NCI-H1105 treated with DMSO at 0.1 percent for 48 hours (cell line): ENCODE measurements around the gene ADI1.
A peak's percentile ranks its signal among the peaks of the same experiment; 100 is the strongest.
"Not testable (repeated sequence)": the region's sequence is repeated elsewhere in the genome, so short reads cannot be mapped to it uniquely, and the experiment has no call there.

ENCODE experiments used
- DNase-seq: peaks from one replicate; lab custom pipeline; 2025; lab: John Stamatoyannopoulos, UW

Gene ADI1

DNA sequence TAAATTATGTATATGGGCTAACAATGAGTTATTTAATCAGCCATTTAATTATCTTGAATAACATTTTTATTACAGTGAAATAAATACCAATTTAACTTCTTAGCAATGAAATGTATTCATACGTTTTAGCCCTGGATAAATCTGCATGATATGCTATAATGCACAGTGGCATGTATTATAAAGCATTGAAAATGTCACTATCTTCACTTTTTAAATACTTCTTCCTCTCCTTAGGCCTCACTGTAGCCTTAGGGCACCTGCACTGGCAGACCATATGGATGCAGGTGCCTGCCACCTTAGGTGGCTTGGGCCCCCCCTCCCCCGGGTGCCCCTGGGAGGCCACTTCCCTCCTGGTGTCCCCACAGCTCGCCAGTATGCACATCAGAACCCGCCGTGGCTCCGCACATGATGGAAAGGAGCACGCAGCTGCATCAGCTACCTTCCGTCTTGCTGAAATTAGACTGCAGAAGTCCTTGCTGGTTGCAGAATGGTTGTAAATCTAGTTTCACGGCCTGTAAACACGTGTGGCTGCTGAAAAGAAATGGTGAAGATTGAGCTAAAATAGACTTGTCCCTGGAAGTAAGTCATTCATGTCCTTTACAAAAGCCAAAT lies 56.7 kb downstream of the ADI1 start:
- DNase-seq, result no peak

DNA sequence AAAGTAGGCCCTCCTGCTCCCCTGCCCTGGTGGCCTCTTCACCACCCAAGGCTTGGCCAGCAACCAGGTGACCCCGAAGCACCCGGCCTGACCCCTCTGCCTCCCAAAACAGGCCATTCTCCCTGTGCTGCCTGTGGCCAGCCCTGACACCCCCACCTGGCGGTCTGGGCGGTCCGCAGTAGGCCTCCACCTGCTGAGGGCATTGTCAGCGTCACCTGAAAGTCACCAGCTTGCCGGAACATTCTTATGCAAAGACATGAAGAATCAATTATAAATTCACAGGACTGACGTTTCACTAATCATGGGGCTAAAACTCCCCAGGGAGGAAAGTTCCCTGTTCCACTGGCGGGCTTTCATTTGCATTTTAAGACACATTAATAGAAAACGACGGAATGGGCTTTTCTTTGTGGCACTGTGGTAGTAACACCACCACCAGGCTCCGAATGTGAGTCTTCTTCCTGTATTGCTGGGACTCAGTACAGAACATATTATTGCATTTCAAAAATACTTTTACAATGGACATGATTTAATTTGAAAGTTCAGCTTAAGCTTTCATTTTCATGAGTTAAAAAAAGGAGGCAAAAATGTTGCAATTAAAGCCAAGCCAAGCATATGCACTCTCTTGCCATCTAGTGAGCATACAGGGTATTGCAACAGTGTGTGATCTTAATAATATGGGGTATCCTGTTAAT lies 57.4 kb downstream of the ADI1 start:
- peak; percentile 26 for DNase-seq

DNA sequence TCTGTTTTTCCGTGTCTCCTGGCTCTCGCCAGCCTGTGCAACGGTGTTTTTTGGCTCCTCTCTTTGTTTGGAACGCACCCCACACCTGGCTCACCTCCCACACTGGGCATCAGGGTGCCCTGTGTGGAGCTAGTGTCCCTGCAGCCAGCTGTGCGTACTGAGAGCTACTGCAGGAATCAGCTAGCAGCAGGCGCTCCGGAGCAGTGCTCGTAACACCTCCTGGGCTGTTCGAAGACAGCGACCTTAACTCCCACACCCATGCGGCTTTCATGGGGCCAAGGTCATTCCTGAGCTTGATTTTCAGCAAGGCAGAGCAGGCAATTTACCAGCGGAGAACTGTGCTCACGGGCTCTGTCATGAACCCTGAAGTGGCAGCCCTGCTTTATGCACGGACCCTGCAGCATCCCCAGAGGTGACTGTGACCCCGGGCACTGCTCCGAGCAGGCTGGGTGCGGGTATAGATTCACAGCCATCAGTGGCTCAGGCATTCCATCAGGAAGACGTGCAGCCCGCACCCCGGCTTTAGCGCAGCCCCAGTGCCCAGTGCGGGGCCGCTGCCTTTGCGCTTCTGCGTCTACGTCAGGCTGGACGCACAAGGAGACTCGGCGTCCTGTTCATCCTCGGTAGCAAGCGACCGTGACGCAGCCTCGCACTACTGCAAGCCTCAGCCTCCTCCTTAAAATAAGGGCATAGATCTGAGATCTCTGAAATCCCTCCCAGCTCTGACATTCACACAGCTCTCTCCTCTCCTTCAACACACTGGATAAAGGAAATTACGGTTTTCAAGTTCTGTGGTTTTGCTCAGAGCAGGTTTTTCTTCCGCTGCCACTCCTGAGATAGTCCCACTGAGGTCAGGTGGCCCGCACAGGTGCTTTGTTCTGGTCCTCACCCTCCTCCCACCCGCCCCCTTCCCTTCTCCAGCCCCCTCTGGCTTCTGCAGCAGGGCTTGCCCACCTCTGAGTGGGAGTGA lies 58.2 kb downstream of the ADI1 start:
- DNase-seq, result no peak

- DNase-seq, result no peak
Measured at GRCh38 chr2:3460156-3460555, 59.2 kb downstream of the ADI1 start.

GRCh38 chr2:3459185-3460015 lies 59.9 kb downstream of the ADI1 start:
- DNase-seq, result no peak

DNA sequence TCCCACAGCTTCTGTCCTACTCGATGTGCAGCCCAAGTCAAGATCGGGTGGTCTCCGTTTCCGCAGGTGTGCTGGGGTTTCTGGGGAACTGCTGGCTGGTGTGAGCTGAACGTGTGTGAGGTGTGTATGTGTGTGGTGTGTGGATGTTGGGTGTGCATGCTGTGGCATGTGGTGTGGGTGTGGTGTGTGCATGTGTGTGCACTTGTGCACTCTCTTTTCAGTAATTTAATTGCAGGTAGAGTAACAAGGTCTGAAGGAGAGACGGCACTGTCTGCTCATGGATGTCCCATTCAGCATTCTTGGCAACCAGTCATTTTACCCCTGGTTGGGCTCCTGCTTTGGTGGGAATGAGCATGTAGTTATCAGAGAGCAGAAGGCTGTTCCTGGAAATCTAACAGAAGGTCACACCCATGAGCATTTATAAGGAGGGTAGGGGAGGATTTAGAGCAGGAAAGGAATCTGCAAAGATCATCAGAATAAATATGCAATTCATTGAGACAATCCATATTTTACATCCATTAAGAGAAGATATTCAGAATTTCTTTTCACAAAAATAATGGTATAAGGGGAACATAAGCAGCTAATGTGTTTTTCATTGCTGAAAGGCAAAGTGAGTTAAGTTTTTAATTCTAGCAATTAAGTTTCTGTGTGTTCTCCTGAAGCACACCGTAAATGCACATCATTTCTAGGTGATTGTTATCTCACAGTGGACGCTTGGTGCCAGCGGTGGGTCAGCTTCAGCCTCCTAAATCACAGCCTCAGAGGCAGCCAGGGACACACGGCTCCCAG lies 60.7 kb downstream of the ADI1 start:
- DNase-seq, result no peak

GRCh38 chr2:3457524-3458395 lies 61.6 kb downstream of the ADI1 start:
- no peak for DNase-seq

DNA sequence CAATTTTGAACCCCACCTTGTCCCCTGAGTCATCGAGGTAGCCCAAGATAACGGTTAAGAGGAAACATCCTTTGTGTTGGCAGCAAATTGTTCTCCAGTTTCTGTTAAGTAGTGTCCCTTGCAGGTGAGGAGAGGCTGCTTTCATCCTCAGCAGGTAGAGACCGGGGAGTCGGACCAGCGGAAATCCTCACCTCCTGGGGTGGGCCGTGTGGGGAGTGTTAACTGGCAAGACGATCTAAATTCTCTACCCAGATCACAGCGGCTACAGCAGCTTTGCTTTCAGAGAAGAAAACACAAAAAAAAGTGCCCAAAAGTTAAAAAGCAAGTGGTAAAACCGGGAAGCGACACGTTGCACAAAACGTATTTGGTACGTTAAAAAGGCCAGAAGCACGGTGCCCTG lies 63.2 kb downstream of the ADI1 start:
- DNase-seq, result no peak

DNA sequence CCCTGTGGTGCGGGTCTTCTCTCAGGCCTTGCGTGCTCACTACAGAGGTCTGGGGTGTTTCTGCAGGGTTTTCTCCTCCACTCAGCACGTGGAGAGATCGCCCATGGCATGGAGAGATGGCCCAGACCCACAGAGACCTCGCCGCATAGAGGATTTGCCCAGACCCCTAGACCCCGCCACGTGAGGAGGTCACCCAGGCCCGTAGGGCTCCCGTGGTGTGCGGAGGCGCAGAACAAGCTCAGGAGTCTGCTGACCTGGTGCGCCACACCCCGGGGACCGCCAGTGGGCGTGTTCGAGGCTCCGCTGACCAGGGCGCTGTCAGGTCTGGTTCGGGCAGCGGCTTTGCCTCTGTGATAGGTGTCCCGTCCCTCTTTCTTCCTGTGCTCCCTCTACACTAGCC lies 64.5 kb downstream of the ADI1 start:
- no peak for DNase-seq

GRCh38 chr2:3454005-3454404 lies 65.3 kb downstream of the ADI1 start:
- DNase-seq, result not testable (repeated sequence)

DNA sequence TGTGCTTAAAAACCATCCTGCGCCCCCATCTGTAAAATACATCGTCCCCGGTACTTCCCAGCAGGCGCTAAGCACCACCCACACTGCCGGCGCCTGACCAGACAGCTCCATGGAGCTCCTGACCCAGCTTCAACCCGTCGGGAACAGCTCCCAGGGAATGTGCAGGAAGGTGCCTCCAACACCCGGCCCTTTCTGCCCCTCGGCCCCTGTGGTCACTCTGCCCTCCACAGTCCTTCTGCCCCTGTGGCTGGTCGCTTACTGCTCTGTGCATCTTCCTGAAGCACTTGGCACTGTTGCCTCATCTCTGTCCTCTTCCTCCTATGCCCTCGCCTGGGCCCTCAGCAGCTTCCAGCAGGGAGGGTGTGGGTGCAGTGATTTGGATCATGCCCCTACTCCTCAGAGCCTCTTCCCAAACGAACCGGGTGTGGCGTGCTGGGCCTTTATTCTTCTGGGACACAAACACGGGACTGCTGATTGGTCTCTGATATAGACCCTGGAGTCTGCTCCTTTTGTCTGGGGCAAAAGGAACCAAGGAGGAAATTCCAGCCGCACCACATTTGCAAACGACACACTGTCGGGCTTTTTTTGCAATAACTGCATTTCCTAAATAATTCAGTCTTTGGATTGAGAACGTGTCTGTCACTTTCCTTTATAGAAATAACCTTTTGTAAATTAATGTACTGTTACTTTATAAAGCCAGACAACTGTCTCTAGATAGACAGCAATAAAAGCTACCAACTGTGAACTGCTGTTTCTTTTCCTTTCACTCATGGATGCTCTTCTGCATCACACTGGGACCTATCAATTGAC lies 65.9 kb downstream of the ADI1 start:
- no peak for DNase-seq

GRCh38 chr2:3451926-3452671 lies 67.2 kb downstream of the ADI1 start:
- no peak for DNase-seq

GRCh38 chr2:3451169-3451568 lies 68.2 kb downstream of the ADI1 start:
- DNase-seq, result no peak

GRCh38 chr2:3450385-3451010 lies 68.8 kb downstream of the ADI1 start:
- peak; percentile 89 for DNase-seq

- DNase-seq, result no peak
Measured at GRCh38 chr2:3449936-3450335, 69.4 kb downstream of the ADI1 start.

- DNase-seq, result no peak
Measured at GRCh38 chr2:3449086-3449485, 70.2 kb downstream of the ADI1 start.

DNA sequence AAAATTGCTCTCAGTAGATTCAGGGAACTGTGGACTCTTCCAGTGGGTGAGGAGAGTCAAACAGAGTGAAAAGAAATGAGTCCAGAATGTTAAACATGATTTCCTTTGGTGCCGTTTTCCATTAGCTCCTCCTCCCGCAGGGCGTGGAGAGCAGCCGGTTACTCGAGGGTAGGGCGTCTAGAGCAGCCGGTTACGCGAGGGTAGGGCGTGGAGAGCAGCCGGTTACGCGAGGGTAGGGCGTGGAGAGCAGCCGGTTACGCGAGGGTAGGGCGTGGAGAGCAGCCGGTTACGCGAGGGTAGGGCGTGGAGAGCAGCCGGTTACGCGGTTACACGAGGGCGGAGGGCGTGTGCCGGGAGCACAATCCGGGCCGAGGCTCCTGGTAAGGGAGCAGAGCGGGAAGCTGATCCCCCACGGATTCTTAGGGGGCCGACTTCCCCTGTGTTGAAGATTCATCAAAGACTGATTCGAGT lies 70.9 kb downstream of the ADI1 start:
- DNase-seq, result not testable (repeated sequence)

DNA sequence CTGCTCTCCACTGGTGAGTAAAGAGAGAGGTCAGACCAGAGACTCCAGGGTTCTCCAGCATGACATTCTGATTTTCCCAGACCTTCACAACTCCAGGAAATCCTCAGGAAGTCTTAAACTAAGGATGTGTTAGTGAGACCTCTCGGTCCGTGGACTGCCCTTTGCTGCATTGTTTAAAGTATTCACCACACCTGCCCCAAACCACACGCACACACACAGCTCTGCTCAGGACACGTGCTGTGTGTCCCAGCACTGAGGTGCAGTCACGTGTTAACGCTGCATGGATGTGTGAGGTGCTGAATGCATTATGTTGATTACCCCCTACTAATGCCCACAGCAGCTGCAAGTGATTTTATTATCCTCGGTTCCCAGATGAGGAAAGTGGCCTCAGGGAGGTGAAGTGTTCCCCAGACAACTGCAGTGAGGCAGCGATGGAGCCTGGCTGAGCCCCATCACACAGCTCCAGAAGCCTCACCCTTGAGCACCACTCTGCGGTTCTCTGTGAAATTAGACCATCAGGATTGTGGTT lies 71.5 kb downstream of the ADI1 start:
- DNase-seq, result no peak
